ENCODE data around the gene DECR2. TPM values are rescaled to one million over a fixed set of nuclear protein-coding genes. Genes with fewer than 3 reads are reported as not detected.

DECR2 gene
- total RNA-seq, 1 donor from 2014 or later: 2.6 TPM

GRCh38 chr16:389352-389751 lies 12.3 kb upstream of the DECR2 start:
- Histone ChIP-seq H3K27ac (ENCODE audit: low read depth, low read length) (no peak overlapping the region), H3K4me3 (ENCODE audit: low read length in 3 of 3) (no peak overlapping the region), H3K9ac (ENCODE audit: low read depth in 1 of 3, low read length in 3 of 3) (no peak overlapping the region), H3K27me3 (ENCODE audit: control insufficient read depth in 3 of 3, insufficient read depth in 3 of 3, low read length in 3 of 3) (no peaks in the 10 kb centered on the region), H3K4me1 (ENCODE audit: control insufficient read depth in 3 of 3, insufficient read depth in 3 of 3, low read length in 3 of 3) (peaks cover 9 to 21% (median 21%) of the 10 kb centered on the region in 3 donors), H3K9me3 (ENCODE audit: control insufficient read depth in 3 of 3, low read length in 3 of 3) (peaks cover 0 to 3% (median 0%) of the 10 kb centered on the region in 3 donors), H3K36me3 (ENCODE audit: control insufficient read depth in 3 of 3, insufficient read depth in 3 of 3, low read length in 3 of 3) (peaks cover 0 to 2% (median 0%) of the 10 kb centered on the region in 3 donors)

DNA sequence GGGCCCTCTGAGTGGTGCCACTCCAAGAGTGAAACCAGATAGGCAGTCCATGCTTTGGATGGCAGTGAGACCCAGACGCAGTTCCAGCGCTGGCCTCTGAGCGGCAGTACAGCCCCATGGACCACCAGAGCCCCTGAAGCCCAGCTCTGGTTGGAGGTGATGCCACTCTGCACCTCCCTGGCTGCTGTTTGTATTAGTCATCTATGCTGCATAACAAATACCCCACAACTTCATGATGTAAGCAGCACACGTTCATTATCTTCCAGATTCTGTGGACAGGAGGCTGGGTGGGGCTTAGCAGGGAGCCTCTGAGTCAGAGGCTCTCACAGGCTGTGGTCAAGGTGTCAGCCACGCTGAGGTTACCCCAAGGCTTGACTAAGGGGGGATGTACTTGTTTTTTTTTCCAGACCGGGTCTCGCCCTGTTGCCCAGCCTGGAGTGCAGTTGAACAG lies 9.8 kb upstream of the DECR2 start:
- Histone ChIP-seq H3K4me3 (ENCODE audit: low read length in 3 of 3) (no peak overlapping the region), H3K4me1 (ENCODE audit: control insufficient read depth in 3 of 3, insufficient read depth in 3 of 3, low read length in 3 of 3) (peaks cover 6 to 14% (median 11%) of the 10 kb centered on the region in 3 donors), H3K27me3 (ENCODE audit: control insufficient read depth in 3 of 3, insufficient read depth in 3 of 3, low read length in 3 of 3) (no peaks in the 10 kb centered on the region), H3K36me3 (ENCODE audit: control insufficient read depth in 3 of 3, insufficient read depth in 3 of 3, low read length in 3 of 3) (peaks cover 0 to 2% (median 0%) of the 10 kb centered on the region in 3 donors), H3K9me3 (ENCODE audit: control insufficient read depth in 3 of 3, low read length in 3 of 3) (peaks cover 0 to 3% (median 0%) of the 10 kb centered on the region in 3 donors), H3K27ac (ENCODE audit: low read depth, low read length) (no peak overlapping the region), H3K9ac (ENCODE audit: low read depth in 1 of 3, low read length in 3 of 3) (no peak overlapping the region)

DNA sequence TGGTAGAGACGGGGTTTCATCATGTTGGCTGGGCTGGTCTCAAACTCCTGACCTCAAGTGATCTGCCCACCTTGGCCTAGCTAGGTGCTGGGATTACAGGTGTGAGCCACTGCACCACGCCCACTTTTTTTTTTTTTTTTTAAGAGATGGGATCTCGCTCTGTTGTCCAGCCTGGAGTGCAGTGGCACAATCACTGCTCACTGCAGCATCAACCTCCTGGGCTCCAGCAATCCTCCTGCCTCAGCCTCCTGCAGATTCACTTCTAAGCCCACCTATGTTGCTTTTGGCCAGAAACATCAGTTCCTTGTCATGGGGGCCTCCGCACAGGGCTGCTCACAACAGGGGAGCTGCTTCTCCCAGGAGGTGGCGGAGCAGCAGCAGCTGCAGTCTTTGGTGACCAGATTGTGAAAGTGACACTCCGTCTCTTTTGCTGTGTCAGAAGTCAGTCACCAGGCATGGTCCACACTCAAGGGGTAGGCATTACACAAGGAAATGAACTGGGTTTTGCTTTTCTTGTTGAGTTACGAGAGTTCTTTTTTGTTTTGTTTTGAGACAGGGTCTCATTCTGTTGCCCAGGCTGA lies 9.1 kb upstream of the DECR2 start:
- Histone ChIP-seq H3K9ac (ENCODE audit: low read depth in 1 of 3, low read length in 3 of 3) (no peak overlapping the region), H3K27ac (ENCODE audit: low read depth, low read length) (no peak overlapping the region), H3K36me3 (ENCODE audit: control insufficient read depth in 3 of 3, insufficient read depth in 3 of 3, low read length in 3 of 3) (peaks cover 0 to 2% (median 0%) of the 10 kb centered on the region in 3 donors), H3K27me3 (ENCODE audit: control insufficient read depth in 3 of 3, insufficient read depth in 3 of 3, low read length in 3 of 3) (no peaks in the 10 kb centered on the region), H3K4me3 (ENCODE audit: low read length in 3 of 3) (no peak overlapping the region), H3K4me1 (ENCODE audit: control insufficient read depth in 3 of 3, insufficient read depth in 3 of 3, low read length in 3 of 3) (peaks cover 6 to 14% (median 10%) of the 10 kb centered on the region in 3 donors), H3K9me3 (ENCODE audit: control insufficient read depth in 3 of 3, low read length in 3 of 3) (peaks cover 0 to 3% (median 0%) of the 10 kb centered on the region in 3 donors)

GRCh38 chr16:396199-396598 lies 5.5 kb upstream of the DECR2 start:
- Histone ChIP-seq H3K27ac (ENCODE audit: low read depth, low read length) (no peak overlapping the region), H3K9me3 (ENCODE audit: control insufficient read depth in 3 of 3, low read length in 3 of 3) (peaks cover 0 to 3% (median 0%) of the 10 kb centered on the region in 3 donors), H3K9ac (ENCODE audit: low read depth in 1 of 3, low read length in 3 of 3) (no peak overlapping the region), H3K4me1 (ENCODE audit: control insufficient read depth in 3 of 3, insufficient read depth in 3 of 3, low read length in 3 of 3) (peaks cover 16 to 33% (median 23%) of the 10 kb centered on the region in 3 donors), H3K36me3 (ENCODE audit: control insufficient read depth in 3 of 3, insufficient read depth in 3 of 3, low read length in 3 of 3) (peaks cover 9 to 11% (median 11%) of the 10 kb centered on the region in 3 donors), H3K4me3 (ENCODE audit: low read length in 3 of 3) (peak overlapping the region in 1 of 3 donors; percentile 66), H3K27me3 (ENCODE audit: control insufficient read depth in 3 of 3, insufficient read depth in 3 of 3, low read length in 3 of 3) (no peaks in the 10 kb centered on the region)

DNA sequence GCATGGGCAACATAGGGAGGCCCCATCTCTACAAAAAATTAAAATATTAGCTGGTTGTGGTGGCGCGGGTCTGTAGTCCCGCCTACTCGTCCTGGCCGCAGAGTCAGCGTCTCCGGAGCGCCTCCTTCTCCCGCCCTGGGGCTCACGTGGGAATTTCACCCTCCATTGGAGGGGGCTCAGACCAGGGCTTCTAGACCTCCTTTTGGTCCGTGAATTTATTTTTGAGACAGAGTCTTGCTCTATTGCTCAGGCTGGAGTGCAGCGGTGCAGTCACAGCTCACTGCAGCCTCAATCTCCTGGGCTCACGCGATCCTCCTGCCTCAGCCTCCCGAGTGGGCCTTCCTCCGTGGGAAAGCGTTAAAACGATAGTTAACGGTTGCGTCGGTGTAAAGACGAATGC lies 5.1 kb upstream of the DECR2 start:
- Histone ChIP-seq H3K9me3 (ENCODE audit: control insufficient read depth in 3 of 3, low read length in 3 of 3) (peaks cover 0 to 3% (median 0%) of the 10 kb centered on the region in 3 donors), H3K27ac (ENCODE audit: low read depth, low read length) (no peak overlapping the region), H3K4me1 (ENCODE audit: control insufficient read depth in 3 of 3, insufficient read depth in 3 of 3, low read length in 3 of 3) (peaks cover 16 to 33% (median 22%) of the 10 kb centered on the region in 3 donors), H3K9ac (ENCODE audit: low read depth in 1 of 3, low read length in 3 of 3) (peak overlapping the region in 2 of 3 donors; percentile 20 to 33), H3K27me3 (ENCODE audit: control insufficient read depth in 3 of 3, insufficient read depth in 3 of 3, low read length in 3 of 3) (no peaks in the 10 kb centered on the region), H3K4me3 (ENCODE audit: low read length in 3 of 3) (peak overlapping the region; percentile 66 to 69 (median 66)), H3K36me3 (ENCODE audit: control insufficient read depth in 3 of 3, insufficient read depth in 3 of 3, low read length in 3 of 3) (peaks cover 9 to 11% (median 11%) of the 10 kb centered on the region in 3 donors)

DNA sequence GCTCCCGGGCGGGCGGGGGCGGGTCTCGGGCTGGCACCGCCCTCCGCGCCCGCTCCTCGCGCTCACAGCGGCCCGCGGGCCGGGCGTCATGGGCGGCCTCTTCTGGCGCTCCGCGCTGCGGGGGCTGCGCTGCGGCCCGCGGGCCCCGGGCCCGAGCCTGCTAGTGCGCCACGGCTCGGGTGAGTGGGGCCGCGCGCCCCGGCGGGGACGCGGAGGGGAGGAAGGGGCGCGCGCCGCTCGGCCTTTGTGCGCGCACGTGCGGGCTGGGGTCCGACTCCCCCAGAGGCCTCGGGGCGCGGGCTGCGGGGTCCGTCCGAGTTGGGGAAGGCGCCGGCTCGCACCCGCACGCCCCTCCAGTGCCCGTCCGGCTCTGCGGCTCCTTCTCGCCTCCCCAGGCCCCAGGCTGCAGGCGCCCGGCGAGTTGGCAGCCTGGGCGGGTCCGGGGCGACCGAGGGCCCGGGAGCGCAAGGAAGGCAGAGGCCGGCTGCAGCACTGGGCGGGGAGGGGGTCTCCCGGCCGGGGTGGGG lies 4.5 kb upstream of the DECR2 start, which contains the start of gene NME4:
NME4 (plus strand) TSS at position 65 of the 527 bp plus-strand sequence; CDS start at position 89, 24 bp downstream.
- Histone ChIP-seq H3K36me3 (ENCODE audit: control insufficient read depth in 3 of 3, insufficient read depth in 3 of 3, low read length in 3 of 3) (peaks cover 9 to 11% (median 9%) of the 10 kb centered on the region in 3 donors), H3K4me3 (ENCODE audit: low read length in 3 of 3) (peak within 1 kb of the TSS; percentile 66 to 69 (median 66)), H3K9ac (ENCODE audit: low read depth in 1 of 3, low read length in 3 of 3) (peak within 1 kb of the TSS; percentile 57 to 79 (median 66)), H3K4me1 (ENCODE audit: control insufficient read depth in 3 of 3, insufficient read depth in 3 of 3, low read length in 3 of 3) (peaks cover 16 to 33% (median 20%) of the 10 kb centered on the region in 3 donors), H3K27ac (ENCODE audit: low read depth, low read length) (peak within 1 kb of the TSS; percentile 60), H3K9me3 (ENCODE audit: control insufficient read depth in 3 of 3, low read length in 3 of 3) (no peaks in the 10 kb centered on the region), H3K27me3 (ENCODE audit: control insufficient read depth in 3 of 3, insufficient read depth in 3 of 3, low read length in 3 of 3) (no peaks in the 10 kb centered on the region)

DNA sequence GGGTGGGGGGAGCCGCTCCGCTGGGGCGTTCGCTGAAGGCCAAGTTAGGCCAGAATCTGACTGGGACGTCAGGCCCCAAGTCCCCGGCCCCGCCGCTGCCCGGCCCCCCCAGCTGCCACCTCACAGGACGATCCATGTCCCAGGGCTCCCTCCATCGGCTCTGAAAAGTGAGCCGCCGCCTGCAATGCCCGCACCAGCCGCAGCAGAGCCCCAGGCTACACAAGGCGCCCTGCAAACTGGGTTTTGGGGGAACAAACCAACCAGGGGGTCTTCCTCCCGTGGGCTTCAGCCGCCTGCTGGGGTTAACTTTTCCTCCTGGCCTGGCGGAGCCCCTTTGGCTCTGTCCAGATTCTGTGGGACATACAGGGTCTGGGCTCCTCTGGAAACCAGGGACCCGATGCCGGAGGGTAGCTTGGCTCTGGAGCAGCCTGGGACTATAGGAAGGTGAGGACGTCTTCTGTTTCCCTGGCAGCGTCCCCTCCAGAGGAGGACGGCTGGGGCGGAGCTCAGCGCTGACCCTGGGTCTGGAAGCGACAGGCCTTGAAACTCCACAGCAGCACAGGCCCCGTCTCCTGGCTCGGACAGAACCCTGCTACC lies 3.9 kb upstream of the DECR2 start:
- Histone ChIP-seq H3K4me1 (ENCODE audit: control insufficient read depth in 3 of 3, insufficient read depth in 3 of 3, low read length in 3 of 3) (peaks cover 16 to 33% (median 20%) of the 10 kb centered on the region in 3 donors), H3K27me3 (ENCODE audit: control insufficient read depth in 3 of 3, insufficient read depth in 3 of 3, low read length in 3 of 3) (no peaks in the 10 kb centered on the region), H3K4me3 (ENCODE audit: low read length in 3 of 3) (peak overlapping the region; percentile 41 to 58 (median 51)), H3K27ac (ENCODE audit: low read depth, low read length) (peak overlapping the region; percentile 60), H3K9me3 (ENCODE audit: control insufficient read depth in 3 of 3, low read length in 3 of 3) (no peaks in the 10 kb centered on the region), H3K36me3 (ENCODE audit: control insufficient read depth in 3 of 3, insufficient read depth in 3 of 3, low read length in 3 of 3) (peaks cover 9 to 11% (median 9%) of the 10 kb centered on the region in 3 donors), H3K9ac (ENCODE audit: low read depth in 1 of 3, low read length in 3 of 3) (peak overlapping the region; percentile 57 to 78 (median 66))

DNA sequence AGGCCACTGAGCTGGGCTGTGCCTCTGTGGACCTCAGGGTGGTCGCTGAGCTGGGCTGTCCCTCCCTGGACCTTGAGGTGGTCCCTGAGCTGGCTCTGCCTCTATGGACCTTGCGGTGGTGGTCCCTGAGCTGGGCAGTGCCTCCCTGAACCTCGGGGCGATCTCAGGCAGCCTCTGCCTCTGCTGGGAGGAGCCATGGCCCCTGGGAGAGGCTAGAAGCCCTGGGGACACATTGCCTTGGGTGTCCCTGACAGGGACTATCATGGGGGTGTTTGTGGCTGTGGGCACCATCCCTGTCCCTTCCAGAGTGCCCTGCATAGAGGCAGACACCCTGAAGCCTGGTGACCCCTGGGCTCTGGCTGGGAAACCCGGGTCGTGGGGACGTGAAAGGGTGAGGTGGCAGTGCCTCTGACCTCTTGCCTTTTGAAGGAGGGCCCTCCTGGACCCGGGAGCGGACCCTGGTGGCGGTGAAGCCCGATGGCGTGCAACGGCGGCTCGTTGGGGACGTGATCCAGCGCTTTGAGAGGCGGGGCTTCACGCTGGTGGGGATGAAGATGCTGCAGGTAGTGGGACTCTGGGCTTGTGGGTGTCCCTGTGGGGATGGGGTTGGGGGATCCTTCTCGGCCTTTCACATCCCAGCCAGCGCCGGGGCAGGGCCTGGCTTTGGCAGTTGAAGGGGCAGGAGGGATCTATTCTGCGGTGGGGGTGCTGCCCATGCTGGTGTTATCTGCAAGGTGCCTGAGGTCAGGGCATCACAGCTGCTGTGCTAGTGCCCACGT lies 2.9 kb upstream of the DECR2 start:
- Histone ChIP-seq H3K9ac (ENCODE audit: low read depth in 1 of 3, low read length in 3 of 3) (peak overlapping the region in 2 of 3 donors; percentile 66 to 78), H3K4me1 (ENCODE audit: control insufficient read depth in 3 of 3, insufficient read depth in 3 of 3, low read length in 3 of 3) (peaks cover 16 to 33% (median 20%) of the 10 kb centered on the region in 3 donors), H3K36me3 (ENCODE audit: control insufficient read depth in 3 of 3, insufficient read depth in 3 of 3, low read length in 3 of 3) (peaks cover 9 to 11% (median 9%) of the 10 kb centered on the region in 3 donors), H3K27ac (ENCODE audit: low read depth, low read length) (peak overlapping the region; percentile 60), H3K9me3 (ENCODE audit: control insufficient read depth in 3 of 3, low read length in 3 of 3) (no peaks in the 10 kb centered on the region), H3K27me3 (ENCODE audit: control insufficient read depth in 3 of 3, insufficient read depth in 3 of 3, low read length in 3 of 3) (no peaks in the 10 kb centered on the region), H3K4me3 (ENCODE audit: low read length in 3 of 3) (peak overlapping the region in 1 of 3 donors; percentile 58)

GRCh38 chr16:399340-400019 lies 2.2 kb upstream of the DECR2 start:
- H3K9ac ChIP-seq (ENCODE audit: low read depth in 1 of 3, low read length in 3 of 3): peak overlapping the region in 1 of 3 donors; percentile 3
- peaks cover 16 to 33% (median 20%) of the 10 kb centered on the region in 3 donors for H3K4me1 ChIP-seq (ENCODE audit: control insufficient read depth in 3 of 3, insufficient read depth in 3 of 3, low read length in 3 of 3)
- H3K4me3 ChIP-seq (ENCODE audit: low read length in 3 of 3): no peak overlapping the region
- H3K9me3 ChIP-seq (ENCODE audit: control insufficient read depth in 3 of 3, low read length in 3 of 3): no peaks in the 10 kb centered on the region
- no peaks in the 10 kb centered on the region for H3K27me3 ChIP-seq (ENCODE audit: control insufficient read depth in 3 of 3, insufficient read depth in 3 of 3, low read length in 3 of 3)
- no peak overlapping the region for H3K27ac ChIP-seq (ENCODE audit: low read depth, low read length)
- peaks cover 9 to 11% (median 9%) of the 10 kb centered on the region in 3 donors for H3K36me3 ChIP-seq (ENCODE audit: control insufficient read depth in 3 of 3, insufficient read depth in 3 of 3, low read length in 3 of 3)
